HG03108 (cell line): ENCODE results near the gene HTT-AS.
"Not testable (repeated sequence)": the region's sequence is repeated elsewhere in the genome, so short reads cannot be mapped to it uniquely, and the experiment has no call there.

ENCODE experiments used
- ATAC-seq: cut with Tn5 transposase; IDR thresholded peaks from one replicate; pipeline ENCODE4 v1.9.1; 2021; ENCODE audit warnings: moderate library complexity; ENCODE audit not compliant: unreplicated experiment

Gene HTT-AS

DNA sequence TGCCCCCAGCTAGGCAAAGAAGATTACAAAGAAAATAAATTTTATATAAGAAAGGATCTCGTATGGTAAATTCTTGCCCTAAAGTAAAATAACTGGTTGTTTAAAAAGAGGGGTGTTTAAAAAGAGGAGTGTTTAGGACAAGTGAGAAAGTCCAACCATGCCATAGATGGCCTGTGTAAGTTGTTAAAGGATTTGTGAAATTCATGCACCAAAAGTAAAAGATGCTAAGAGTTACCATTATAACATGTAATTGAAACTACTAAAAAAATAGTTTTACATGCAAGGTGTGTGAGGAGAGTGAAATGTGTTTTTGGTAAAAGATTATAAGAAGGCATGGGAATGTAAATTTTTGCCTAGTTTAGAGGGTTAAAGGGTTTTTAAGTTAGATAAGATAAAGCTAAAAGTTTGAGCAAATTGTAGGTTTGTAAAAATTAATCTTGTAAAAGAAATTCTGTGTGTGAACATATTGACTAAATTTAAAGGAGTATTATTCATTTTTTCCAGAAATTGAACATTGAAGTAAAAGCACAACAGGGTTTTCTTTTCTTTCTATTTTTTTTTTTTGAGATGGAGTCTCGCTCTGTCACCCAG, 20.1 kb downstream of the HTT-AS start:
- no peak for ATAC-seq

DNA sequence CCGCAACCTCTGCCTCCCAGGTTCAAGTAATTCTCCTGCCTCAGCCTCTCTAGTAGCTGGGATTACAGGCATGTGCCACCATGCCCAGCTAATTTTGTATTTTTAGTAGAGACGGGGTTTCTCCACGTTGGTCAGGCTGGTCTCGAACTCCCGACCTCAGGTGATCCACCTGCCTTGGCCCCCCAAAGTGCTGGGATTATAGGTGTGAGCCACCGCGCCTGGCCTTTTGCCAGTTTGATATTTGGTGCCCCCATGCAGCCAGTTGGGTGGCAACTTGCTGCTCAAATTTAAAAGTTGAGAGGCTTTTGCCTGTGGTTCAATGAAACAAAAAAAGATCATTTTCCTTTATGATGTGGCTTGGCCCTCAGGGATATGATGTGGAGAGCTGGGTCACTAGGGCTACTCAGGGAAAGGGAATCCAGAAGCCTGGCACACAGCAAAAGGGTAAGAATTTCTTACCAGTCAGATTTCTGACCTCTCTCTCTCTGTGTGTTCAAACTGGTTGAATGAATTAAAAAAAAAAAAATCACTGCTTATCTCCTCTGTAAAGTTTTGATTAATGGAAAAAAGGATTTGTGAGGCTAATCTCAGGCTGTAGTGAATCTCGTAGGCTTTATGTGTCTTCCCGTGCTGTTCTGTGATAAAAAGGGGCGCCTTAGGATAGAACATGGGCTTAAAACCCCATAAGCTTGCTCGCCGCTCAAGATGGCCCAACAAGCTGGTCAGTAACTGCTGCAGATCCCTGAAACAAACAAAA, 23.0 kb downstream of the HTT-AS start:
- ATAC-seq, result not testable (repeated sequence)

DNA sequence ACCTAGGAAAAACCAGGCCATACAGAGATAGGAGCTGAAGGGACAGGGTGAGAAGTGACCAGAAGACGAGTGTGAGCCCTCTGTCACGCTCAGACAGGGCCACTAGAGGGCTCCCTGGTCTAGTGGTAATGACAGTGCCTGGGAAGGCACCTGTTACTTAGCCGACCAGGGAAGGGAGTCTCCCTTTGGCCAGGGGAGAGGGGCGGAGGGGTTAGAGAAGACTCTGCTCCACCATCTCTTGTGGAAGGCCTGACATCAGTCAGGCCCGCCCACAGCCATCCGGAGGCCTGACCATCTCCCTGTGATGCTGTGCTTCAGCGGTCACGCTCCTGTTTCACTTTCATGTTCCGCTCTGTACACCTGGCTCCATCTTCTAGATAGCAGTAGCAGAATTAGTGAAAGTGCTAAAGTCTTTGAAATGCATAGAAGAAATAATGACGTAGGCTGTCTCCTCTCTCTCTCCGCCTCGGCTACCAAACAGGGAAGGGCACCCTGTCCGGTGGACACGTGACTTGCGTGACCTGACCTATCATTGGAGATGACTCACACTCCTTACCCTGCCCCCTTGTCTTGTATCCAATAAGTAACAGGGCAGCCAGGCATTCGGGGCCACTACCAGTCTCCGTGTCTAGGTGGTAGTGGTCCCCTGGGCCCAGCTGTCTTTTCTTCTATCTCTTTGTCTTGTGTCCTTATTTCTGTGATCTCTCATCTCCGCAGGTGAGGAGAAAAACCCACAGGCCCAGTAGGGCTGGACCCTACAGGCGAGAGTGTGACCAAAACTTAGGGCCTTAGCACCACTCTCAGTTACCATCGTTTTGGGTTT, 26.7 kb downstream of the HTT-AS start:
- peak; percentile 92 for ATAC-seq

DNA sequence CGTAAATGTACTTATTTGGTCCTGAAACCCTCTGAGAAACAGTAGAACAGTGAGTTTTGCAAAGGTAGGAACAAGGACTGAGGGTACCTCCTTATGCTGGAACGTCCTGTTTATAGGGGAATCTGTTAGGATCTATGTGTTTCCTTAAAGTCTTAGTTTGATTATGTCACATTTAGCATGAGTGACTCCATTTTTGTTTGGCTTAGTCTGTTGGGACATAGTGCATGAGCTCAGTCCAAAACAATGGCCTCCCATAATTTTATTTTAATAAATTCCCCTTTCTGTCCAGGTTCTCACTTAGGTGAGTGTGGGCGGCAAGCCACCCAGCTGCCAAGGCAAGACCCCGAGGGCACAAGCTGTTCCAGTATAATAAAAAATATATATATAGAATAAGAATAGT, 27.7 kb downstream of the HTT-AS start:
- no peak for ATAC-seq

DNA sequence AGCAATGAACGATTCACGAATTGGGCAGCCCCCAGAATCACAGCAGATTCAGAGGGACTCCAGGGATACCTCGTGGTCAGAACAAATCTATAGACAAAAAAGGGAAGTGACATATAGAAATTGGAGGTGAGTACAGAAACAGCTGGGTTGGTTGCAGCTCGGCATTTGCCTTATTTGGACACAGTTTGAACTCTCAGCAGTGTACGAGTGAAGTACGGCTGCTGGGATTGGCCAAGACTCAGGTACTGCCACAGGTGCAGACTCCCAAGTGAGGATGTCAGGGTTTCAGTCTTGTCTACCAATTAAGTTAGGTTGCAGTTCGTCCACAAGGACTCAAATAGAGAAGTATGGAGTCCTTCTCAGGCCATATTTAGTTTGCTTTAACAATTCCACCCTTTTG, 28.2 kb downstream of the HTT-AS start:
- ATAC-seq, result no peak

DNA sequence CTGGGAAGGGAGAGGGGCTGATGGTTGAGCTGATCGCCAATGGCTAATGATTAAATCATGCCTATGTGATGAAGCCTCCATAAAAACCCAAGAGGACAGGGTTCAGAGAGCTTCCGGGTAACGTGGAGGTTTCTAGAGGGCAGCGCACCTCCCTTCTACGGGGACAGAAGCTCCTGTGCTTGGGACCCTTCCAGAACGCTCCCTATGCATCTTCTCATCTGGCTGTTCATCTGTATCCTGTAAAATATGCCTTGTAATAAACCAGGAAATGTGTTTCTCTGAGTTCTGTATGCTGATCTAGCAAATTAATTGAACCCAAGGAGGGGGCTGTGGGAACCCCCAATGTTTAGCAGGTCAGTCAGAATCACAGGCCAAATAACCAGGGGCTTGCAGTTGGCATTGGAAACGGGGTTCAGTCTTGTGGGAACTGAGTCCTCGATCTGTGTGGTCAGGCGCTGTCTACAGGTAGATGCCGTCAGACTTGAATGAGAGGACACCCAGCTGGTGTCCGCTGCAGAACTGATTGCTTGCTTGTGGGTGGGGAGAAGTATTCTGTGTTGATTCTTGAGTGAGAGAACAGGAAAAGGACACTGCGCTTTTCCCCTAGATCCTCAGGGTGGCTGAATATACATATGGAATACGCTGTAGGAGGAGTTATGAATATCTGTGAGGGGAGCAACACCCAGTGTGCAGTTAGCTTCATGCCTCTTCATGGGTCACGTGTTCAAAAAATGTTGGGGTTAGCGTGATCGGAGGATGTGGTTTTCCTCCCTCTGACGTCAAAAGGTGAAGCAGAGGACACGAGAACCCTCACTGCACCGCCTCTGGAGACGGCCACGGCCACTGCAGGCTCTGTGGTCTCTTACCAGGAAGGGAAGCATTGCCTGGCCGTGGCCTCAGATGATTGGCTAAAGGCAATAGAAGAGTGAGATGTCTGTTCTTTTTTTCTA, 29.2 kb downstream of the HTT-AS start:
- no peak for ATAC-seq

DNA sequence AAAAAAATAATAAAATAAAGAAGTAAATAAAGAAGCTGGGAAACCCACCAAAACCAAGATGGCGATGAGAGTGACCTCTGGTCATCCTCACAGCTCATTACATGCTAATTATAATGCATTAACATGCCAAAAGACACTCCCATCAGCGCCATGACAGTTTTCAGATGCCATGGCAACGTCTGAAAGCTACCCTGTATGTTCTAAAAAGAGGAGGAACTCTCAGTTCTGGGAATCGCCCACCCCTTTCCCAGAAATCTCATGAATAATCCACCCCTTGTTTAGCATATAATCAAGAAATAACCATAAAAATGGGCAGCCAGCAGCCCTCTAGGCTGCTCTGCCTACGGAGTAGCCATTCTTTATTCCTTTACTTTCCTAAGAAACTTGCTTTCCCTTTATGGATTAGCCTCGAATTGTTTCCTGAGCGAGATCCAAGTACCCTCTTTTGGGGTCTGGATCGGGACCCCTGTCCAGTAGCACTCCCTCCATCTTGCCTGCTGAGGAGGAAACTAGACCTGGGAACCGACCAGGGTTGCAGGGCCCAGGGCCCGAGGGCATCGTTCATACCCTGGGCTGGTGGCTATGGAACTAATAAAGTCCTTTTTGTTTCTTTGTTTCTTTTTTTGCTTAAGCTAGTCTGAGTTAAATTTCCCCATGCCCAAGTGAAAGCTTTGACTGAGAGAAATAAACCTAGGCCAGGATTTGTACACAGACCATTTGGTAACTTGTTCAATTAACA, 30.9 kb downstream of the HTT-AS start:
- no peak for ATAC-seq

DNA sequence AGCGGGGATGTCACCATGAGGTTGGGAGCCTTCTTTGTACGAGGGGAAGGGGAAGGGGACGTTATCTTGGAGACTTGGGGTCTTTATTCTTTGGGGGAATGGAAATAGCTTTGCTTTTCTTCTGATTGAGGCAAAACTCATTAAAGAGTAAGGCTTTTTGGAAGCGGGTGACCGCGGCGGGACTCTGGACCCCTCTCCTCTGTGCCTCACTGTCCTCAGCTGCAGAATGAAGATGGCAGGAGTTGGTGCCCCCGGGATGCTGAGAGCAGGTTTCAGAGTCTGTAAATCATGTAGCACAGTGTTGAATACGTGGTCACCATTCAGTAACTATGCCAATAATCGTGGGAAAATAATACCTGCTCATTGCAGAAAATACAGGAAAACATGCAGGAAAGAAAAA, 32.1 kb downstream of the HTT-AS start:
- no peak for ATAC-seq

DNA sequence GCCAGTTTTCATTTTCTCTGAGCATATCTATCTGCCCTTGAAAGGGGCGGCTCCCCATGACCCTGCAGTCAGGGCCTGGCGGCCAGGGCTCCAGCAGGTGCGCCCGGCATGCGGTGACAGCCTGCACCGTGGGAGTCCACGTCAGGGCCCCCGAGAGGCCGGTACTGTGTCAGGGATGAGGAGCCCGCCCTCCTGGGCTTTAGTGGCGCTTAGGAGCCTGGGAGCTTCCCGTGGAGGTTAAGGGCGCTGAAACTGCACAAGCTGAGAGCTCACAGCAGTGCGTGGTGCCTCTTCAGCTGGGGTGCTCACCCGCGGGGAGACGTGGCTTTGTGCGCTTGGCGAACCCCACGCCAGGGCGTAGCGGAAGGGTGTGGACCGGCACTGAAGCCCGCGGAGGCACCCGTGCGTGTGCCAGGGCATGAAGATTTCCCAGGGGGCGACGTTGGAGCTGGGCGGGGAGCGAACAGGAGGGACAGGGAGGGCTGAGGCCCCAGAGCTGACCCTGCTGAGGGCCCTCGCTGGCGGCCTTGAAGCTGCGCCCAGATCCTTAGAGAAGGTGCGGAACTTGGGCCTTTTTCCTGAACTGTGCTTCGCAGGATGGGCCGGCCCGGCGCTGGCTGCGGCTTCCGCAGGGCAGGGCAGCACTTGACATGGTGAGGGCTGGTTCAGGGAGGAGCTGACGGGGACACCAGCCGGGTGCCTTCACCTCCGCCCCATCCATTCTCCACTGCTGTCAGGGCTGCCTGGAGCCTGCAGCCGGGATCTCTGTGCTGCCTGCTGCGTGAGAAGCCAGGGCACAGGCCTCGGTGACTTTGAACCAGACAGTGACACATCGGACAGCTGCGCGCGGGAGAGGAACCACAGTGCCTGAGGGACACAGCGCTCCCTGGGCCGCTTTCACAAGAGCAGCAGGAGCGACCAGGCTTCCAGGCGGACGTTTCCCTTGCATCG, 32.9 kb downstream of the HTT-AS start:
- peak; percentile 22 for ATAC-seq

DNA sequence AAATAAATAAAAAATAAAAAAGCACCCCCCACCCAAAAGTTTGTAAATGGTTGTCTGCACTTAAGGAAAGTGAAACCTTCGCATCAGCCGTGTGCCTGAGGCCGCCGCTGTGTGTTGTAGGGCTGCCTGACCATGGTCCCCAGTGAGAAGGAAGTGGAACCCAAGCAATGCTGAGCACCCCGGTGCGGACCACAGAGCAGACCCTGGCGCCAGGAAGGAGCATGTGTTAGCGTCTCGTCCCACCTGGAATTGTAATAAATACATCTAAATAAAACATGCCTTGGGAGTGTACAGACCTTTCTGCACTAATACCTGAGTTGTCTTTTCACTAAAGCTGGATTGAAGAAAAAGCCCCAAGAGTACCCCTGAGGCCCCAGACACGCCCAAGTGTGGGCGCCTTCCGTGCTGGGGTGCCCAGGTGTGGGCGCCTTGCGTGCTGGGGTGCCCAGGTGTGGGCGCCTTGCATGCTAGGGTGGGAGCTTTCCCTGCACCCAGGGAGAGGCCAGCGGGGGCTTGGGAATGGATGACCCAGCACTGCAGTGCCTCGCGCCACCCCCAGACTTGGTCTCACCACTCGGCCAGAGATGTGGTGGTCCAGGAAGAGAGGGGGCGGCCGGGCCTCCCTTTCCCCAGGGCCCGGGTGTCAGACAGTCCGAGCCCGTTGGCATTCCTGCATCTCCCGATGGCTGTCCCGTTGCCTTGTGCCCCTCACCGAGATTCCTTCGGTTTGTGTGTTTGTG, 33.7 kb downstream of the HTT-AS start:
- peak; percentile 30 for ATAC-seq

DNA sequence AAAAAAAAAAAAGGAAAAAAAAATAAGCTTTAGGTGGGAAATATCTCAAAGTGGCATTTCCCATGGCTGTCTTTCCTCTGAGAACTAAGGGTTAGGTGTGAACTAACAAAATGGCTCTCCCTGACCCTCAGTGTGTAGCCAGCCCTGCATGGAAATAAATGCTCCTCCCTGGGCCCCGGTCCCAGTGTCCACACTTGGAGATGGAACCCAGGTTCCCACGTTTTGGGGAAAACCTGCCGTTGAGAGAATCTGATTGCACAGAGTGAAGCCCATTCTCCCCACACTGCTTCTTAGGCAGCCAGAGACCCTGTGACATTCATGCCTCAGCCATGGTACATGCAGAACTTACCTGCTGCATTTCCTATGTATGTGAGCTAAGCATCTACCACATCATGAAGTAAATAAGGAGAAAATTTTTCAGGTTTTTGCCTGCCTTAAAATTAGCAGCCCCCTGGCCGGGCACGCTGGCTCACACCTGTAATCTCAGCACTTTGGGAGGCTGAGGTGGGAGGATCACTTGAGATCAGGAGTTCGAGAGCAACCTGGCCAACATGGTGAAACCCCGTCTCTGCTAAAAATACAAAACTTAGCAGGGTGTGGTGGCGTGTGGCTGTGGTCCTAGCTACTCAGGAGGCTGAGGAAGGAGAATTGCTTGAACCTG, 34.5 kb downstream of the HTT-AS start:
- no peak for ATAC-seq

DNA sequence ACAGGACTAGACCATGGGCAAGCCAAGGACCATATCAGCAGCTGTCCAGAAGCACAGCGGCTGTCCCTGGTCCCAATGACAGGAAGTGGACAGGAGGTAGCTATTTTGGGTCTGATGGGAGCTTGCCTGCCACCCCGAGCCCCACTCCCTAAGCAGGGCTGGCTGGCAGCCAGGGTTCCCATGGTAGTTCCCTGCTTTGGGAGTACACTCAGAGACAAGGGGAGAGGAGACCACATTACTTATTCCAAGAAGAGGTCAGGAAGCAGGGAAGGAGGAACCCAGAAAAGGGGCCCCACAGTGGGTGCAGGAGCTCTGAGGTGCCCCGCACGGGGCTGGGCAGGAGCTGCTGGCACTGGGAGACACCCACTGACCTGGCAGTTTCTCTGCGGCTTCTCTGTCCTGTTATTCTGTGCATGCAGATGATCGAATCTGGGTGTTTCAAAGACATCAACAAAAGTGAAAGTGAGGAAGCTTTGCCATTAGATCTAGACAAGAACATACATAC, 36.3 kb downstream of the HTT-AS start:
- ATAC-seq, result no peak

DNA sequence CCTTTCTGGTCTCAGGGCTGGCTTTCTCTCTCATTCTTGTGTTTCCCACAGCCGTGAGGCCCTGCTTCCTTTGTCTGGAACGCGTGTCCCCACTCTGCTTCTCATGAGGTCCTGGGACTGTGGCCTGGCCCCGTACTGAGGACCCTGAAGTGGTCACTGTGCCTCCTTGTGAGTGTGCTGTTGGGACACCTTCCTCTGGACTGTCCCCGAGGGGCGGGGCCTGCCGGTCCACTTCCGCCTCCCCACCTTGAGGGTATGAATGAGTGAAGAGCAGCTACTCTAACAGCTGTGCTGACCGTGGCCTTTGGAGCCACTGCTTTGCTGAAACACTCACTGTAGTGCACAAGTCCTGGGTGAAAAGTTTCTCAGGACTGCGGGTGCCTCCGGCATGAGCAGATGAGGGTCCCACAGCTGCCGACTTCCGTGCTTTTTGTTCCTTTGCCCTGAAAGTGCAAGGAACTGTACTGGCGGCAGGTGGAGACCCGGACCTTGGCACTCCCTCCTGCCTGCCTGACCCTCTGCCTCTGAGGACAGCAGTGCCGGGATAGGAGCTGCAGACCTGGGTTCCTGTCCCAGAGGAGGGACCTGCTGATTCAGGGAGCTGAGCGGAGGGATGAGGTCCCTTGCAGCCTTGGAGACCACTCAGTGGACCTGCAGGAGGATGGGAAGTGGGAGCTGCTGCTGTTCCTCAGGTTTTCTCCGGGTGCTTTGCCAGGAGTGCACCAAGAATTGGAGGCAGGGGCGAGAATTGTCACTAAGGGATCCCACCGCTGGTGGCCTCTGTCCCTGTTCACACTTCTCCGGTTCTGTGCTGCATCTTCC, 38.0 kb downstream of the HTT-AS start:
- ATAC-seq, result no peak

DNA sequence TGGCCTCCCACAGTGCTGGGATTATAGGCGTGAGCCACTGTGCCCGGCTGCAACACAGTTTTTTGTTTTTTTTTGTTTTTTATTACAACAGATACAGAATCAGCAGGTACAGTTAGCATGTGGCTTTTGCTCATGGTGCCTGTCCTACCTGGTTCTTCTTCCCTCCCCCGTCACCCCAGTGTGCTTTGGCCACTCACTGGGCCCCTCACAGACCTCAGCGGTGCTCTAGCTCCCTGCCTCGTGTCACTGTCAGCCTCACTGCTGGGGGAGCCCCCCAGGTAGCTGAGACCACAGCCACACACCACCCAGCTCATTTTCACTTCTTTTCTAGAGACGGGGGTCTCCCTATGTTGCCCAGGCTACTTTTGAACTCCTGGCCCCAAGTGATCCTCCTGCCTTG, 38.7 kb downstream of the HTT-AS start:
- no peak for ATAC-seq

DNA sequence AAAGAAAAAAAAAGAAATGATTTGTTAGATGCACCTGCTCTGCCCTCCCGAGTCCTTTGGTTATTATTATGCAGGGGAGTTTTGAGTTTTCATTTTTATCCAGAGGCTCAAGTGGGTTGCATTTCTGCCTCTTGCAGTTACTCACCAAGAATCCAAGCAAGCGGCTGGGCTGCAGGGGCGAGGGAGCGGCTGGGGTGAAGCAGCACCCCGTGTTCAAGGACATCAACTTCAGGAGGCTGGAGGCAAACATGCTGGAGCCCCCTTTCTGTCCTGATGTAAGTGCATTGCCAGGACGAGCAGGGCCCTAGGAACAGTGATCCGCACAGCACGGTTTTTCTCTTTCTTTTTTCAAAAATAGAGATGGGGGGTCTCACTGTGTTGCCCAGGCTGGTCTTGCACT, 39.1 kb downstream of the HTT-AS start:
- ATAC-seq, result no peak

DNA sequence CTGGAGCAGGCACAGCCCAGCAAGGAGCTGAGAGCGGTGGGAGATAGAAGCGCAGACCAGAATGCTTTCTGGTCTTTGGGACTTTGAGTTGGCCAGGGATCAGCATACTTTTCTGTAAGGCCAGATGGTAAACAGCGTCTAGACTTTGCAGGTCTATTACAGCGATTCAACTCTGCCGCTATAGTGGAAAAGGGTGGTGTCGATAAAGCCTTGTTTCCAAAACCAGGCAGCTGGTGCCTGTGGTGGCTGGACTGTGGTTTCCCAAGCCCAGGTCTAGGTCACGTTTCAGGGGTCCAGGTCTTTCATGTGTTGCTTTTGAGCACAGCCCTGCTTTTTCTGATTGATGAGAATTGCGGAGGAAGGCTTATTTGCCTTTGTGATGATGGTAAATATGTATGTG, 40.1 kb downstream of the HTT-AS start:
- ATAC-seq, result no peak
